GM12874 (cell line): ENCODE results near the gene DCAF10.

ENCODE experiments used
- TF ChIP-seq, protein P1 (sequence below): IDR thresholded peaks from 2 replicates; pipeline ENCODE4 v1.5.1; 2011; ENCODE audit warnings: low read depth, mild to moderate bottlenecking, control low read depth, low read length, moderate library complexity; ENCODE audit not compliant: insufficient read depth

Gene DCAF10

DNA sequence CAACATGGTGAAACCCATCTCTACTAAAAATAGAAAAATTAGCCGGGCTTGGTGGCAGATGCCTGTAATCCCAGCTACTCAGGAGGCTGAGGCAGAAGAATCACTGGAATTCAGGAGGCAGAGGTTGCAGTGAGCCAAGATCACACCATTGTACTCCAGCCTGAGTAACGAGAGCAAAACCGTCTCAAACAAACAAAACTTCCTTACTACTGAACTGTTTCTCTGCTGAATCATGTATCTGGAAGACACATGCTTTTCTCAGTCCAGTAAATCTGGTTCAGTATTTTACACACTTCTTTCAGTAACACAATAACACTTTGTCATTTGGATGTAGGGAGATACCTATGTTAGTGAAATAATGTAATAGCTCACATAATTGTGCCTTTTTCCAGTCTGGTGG is 39.1 kb upstream of the DCAF10 start:
- TF ChIP-seq, protein P1, sequence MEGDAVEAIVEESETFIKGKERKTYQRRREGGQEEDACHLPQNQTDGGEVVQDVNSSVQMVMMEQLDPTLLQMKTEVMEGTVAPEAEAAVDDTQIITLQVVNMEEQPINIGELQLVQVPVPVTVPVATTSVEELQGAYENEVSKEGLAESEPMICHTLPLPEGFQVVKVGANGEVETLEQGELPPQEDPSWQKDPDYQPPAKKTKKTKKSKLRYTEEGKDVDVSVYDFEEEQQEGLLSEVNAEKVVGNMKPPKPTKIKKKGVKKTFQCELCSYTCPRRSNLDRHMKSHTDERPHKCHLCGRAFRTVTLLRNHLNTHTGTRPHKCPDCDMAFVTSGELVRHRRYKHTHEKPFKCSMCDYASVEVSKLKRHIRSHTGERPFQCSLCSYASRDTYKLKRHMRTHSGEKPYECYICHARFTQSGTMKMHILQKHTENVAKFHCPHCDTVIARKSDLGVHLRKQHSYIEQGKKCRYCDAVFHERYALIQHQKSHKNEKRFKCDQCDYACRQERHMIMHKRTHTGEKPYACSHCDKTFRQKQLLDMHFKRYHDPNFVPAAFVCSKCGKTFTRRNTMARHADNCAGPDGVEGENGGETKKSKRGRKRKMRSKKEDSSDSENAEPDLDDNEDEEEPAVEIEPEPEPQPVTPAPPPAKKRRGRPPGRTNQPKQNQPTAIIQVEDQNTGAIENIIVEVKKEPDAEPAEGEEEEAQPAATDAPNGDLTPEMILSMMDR: no peak

- TF ChIP-seq, protein P1: no peak
These were observed 31.3 kb upstream of the DCAF10 start for GRCh38 chr9:37769306-37769705.

DNA sequence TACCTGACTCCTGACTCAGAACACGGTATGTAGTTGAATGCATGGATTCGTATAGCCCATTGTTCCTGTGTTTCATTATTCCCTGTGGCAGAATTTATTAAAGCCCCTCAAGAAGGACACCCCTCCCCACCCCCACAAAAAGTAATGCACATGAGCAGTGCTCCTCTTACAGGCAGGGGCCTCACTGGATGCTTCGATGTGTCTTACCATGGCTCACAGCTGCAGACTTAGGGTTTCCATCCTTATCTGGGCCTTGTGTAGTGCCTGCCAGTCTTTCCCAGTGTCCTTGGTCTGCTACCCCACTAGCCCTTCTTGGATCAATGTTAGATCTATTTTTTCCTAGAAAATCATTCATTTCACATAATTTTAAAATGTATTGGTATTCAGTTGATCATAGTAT is 30.6 kb upstream of the DCAF10 start:
- TF ChIP-seq, protein P1: no peak

DNA sequence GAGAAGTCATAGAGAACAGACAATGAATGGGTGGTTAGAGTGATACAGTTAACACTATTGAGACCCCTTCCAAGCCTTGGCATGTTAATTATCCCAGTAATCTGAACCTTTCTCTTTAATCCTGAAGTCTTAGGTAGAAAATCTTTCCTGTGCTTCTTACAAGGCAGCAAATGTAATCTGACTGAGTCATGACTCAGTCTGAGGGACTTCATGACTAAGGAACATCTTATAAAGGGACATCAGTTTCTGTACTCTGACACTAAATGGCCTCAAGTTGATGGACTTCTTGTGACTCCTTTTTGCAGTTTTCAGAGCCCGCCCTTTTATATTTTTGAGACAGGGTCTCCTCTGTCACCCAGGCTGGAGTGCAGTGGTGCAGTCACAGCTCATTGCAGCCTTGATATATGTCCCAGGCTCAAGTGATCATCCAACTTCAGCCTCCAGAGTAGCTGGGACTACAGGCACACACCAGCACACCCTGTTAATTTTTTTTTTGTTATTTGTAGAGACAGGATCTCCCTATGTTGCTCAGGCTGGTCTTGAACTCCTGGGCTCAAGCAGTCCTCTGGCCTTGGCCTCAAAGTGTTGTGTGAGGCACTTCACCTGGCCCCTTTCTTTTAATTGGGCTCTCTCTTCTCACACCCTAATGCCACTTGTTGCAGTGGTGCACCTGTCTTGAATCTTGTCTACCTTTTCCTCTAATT is 25.2 kb upstream of the DCAF10 start:
- TF ChIP-seq, protein P1: no peak

DNA sequence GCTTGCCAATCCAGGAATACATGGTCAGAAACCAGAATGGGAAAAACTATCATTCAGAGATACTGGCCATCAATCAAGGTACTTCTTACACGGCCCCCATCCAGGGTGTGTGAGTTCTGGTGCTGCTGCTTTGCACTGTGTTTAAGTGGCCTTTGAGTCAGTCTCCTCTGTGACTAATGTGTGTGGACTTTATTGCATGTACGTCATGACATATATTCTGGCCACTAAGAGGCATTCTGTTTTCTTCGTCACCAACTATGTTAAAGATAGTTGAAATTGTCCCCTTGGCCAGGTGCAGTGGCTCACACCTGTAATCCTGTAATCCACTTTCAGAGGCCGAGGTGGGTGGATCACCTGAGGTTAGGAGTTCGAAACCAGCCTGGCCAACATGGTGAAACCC is 24.3 kb upstream of the DCAF10 start:
- TF ChIP-seq, protein P1: no peak

GRCh38 chr9:37778534-37778933 is 22.1 kb upstream of the DCAF10 start:
- TF ChIP-seq, protein P1: no peak

DNA sequence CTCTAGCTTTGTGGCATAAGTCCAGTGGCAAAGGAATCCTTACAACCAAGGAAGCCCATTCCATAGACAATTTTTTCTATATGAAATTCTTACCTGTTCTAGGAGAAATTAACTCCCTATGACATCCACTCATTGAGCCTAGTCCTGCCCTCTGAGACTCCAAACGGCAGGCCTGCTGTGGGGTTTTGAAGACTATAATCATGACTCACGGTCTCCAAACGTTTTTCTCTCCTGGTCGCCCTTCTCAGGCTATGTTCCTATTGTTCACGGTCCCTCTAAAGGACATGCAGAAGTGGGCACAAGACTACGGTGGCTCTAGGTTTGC is 16.3 kb upstream of the DCAF10 start:
- TF ChIP-seq, protein P1: no peak
